HG02943 (cell line): ENCODE measurements around the gene PFKFB2.
"Not testable (repeated sequence)": the region's sequence is repeated elsewhere in the genome, so short reads cannot be mapped to it uniquely, and the experiment has no call there.

ENCODE experiments used
- ATAC-seq: cut with Tn5 transposase; IDR thresholded peaks from one replicate; pipeline ENCODE4 v1.9.1; 2021; ENCODE audit warnings: mild to moderate bottlenecking, low read depth, moderate library complexity; ENCODE audit not compliant: unreplicated experiment

Gene PFKFB2

GRCh38 chr1:207035877-207036551, 17.1 kb upstream of the PFKFB2 start:
- ATAC-seq = no peak

GRCh38 chr1:207036865-207037264, 16.2 kb upstream of the PFKFB2 start:
- ATAC-seq = no peak

- no peak for ATAC-seq
These were observed 13.5 kb upstream of the PFKFB2 start for GRCh38 chr1:207039380-207040180.

- no peak for ATAC-seq
These were observed 12.9 kb upstream of the PFKFB2 start for GRCh38 chr1:207040181-207040533.

- not testable (repeated sequence) for ATAC-seq
These were observed 11.7 kb upstream of the PFKFB2 start for GRCh38 chr1:207041397-207041796.

- no peak for ATAC-seq
These were observed 7.6 kb upstream of the PFKFB2 start for GRCh38 chr1:207045453-207045852.

DNA sequence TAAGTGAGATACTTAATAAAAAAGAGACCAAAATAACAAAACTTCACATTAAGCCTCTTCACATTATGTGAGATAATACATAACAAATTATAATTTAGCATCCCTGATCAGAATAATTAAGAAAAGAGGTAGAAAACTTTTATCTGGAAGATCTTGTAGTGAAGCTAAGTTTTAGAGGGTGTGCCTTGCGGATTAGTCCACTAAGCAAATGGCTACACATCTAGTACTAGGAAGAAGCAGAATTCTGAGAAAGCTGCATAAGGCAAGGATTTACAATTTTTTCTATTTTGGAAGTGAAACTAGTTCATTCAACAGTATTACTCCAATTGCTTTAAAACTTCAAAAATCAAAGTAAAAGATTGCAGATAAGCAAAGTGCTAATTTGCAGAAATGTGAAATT, 5.6 kb upstream of the PFKFB2 start:
- ATAC-seq = no peak

DNA sequence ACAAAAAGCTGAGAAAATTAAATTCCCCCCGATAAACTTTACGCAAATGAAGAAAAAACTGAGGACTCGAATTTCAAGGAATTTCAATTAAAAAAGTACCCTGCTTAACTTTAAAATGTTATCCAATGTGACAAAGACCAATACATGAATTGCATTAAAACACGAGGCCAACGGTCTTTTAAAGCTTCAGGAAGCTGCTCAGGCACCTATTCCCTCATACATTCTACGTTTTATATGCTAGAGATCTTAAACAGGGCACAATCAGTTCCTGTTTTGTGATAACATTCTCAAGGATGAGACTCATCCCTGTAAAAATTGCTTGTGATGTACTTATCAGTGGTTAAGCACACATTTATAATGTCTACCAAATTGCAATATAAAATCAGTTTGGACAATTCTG, 5.0 kb upstream of the PFKFB2 start:
- no peak for ATAC-seq

- ATAC-seq = no peak
These were observed 4.0 kb upstream of the PFKFB2 start for GRCh38 chr1:207049054-207049453.

GRCh38 chr1:207049514-207049913, 3.6 kb upstream of the PFKFB2 start:
- no peak for ATAC-seq

GRCh38 chr1:207049974-207050391, 3.1 kb upstream of the PFKFB2 start:
- no peak for ATAC-seq

- ATAC-seq = no peak
These were observed 2.4 kb upstream of the PFKFB2 start for GRCh38 chr1:207050480-207051190.

DNA sequence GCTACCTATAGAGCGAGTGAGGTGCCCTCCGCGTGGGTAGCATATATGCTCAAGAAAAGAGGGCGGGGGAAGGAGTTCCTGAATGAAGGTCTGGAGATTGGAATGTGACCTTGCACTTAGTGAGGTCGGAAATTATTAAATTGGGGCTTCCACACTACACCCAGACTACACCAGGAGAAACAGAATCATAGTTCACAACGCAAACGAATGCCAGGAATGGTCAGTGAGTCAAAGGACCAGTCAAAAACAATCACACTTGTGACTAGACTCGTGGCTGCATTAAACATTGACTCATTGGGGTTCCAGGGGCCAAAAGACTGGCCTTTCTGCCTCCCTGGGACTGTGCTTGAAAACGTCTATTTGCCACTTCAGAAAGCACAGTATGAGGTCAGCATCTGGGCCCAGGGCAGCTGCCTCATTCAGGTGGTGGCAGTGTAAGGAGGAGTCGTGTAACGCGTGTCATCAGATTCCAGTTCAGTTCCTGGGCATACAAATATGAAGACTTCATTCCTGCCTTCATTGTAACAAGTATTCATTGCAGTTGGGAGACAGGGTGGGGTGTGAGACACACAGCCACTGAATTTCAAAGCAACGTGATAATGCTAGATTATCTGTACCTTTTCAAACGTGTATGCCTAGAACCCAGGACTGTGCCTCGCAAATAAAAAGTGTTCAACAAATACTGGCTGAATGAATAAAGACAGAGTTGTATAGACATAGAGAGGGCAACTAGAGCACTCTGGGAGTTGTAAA, 1.7 kb upstream of the PFKFB2 start, which contains the start of gene YOD1:
Gene YOD1 (minus strand): TSS at position 18 of the 753 bp plus-strand sequence. CDS start 178 bp downstream, outside the sequence.
- no peak for ATAC-seq

DNA sequence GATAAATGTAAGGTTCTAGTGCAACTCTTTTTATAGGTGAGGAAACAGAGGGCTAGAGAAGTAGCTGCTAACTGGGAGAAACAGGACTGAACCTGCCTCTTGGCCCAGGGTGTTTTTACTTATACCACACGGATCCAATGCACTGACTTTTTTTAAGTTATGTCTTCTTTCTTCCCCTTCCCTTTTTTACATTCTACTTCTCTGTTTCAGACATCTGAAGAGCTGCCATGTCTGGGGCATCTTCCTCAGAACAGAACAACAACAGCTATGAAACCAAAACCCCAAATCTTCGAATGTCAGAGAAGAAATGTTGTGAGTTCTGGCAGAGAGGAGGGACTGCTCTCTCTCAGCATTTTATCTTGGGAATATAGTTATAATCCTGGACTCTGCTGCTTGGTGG, 1.4 kb downstream of the PFKFB2 start:
- ATAC-seq = no peak

- ATAC-seq = no peak
These were observed 2.4 kb downstream of the PFKFB2 start for GRCh38 chr1:207055386-207056001.

GRCh38 chr1:207056673-207057072, 3.6 kb downstream of the PFKFB2 start:
- no peak for ATAC-seq

- ATAC-seq = no peak
These were observed 5.2 kb downstream of the PFKFB2 start for GRCh38 chr1:207058252-207058651.

DNA sequence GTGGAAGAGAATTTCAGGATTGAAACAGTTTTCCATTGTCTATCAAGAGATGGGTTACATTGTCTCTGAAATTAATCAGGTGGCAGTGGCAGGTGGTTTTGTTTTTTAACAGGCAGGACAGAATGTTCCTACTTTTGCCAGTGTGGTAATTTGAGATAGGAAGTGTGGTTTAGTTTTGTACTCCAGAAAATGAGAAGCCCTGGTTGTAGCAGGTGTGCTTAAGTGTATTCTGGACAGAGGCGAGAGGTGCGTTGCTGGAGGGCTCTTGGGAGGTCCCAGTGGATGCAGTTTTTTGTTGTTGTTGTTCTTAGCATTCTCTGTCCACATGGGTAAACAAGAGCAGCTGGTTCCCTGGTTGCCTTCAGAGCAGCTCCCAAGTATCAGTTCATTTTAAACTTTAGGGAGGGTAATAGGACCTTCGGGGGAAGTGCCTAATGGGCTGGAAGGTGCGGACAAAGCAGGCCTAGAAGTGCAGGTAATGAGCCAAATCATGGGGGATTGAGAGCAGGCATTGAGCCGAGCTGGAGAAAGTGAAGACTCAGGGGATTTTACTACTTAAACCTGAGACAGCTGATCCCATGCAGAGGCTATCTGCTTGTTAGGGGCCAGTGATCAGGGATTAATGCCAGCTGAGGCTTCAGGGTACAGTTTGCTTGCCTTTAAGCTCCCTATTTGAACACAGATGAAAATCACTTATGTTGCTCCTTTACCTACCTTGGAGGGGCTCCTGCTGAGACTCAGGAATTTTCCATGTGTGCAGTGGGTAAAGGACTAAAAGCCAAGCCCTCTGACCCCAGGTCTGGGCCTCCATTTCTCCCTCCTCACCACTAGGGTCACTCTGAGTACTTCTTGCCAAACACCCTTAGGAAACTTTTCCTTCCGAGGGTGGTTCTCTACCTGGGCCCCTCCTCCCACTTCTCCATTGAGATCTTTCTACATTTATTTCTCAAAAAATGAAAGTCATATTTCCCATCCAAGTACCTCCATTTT, 6.1 kb downstream of the PFKFB2 start:
- ATAC-seq = no peak

DNA sequence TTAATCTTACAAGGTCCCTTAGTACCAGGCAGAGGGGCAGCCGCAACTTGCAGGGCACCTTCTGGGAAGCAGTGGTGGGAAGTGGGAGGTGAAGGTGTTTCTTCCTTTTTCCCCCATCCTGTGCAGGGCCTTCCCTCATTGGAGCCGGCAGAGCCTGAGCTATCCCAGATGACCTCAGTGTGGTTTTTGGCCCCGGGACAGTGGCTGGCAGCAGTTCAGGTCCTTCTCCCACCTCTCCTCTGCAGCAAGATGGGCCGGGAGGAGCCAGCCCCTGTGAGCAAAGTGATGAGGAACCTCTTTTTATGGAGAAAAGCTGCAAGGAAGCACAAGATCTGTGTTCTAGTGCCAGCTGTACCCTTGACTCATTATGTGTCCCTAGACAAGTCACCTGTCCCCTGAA, 6.8 kb downstream of the PFKFB2 start:
- no peak for ATAC-seq
